Measurements from ENCODE around the gene DAB1. TPM values are rescaled to one million over a fixed set of nuclear protein-coding genes. Genes with fewer than 3 reads are reported as not detected.

DAB1 gene
- total and polyA plus RNA-seq, 2 of the 8 experiments (the other 6 are each of a cell fraction or from before 2014, with no cell fraction given), result 4.4 to 11.8 TPM

GRCh38 chr1:56965916-56966697 lies 457.8 kb downstream of the DAB1 start, which contains the start of gene C8B:
Gene C8B (minus strand): TSS chr1:56966015. CDS start chr1:56965948, 67 bp downstream.
- Histone ChIP-seq H4K20me1 (replicated peaks in 1 of 2; ENCODE audit: control insufficient read depth in 1 of 2, insufficient read depth in 2 of 2, low read length in 2 of 2) (no peaks in the 10 kb centered on the region), H3K23ac (ENCODE audit: insufficient read length) (no peak within 1 kb of the TSS), H3K27me3 (replicated peaks in 1 of 4; ENCODE audit: control insufficient read depth in 3 of 4, extremely low read depth in 1 of 4, insufficient read depth in 3 of 4, low read length in 3 of 4) (no peaks in the 10 kb centered on the region), H2BK20ac (ENCODE audit: low read length) (no peak within 1 kb of the TSS), H3K18ac (ENCODE audit: extremely low read depth, low read length) (no peak within 1 kb of the TSS), H3K79me2 (ENCODE audit: control insufficient read depth in 1 of 2, insufficient read depth in 2 of 2, low read length in 2 of 2) (no peaks in the 10 kb centered on the region), H3K27ac (ENCODE audit: low read depth, low read length) (no peak within 1 kb of the TSS), H3K14ac (ENCODE audit: insufficient read length) (no peak within 1 kb of the TSS), H3K23me2 (ENCODE audit: low read depth, low read length) (no peaks in the 10 kb centered on the region), H3K4me2 (ENCODE audit: insufficient read depth in 1 of 2, low read depth in 2 of 2, low read length in 2 of 2) (no peak within 1 kb of the TSS), H2BK15ac (ENCODE audit: low read length) (no peak within 1 kb of the TSS), H2BK12ac (ENCODE audit: low read depth, low read length) (no peak within 1 kb of the TSS), H2BK120ac (replicated peaks; ENCODE audit: low read depth, low read length) (no peak within 1 kb of the TSS), H4K91ac (replicated peaks; ENCODE audit: insufficient read length, low read length) (no peak within 1 kb of the TSS), H2AK5ac (ENCODE audit: low read depth, low read length) (no peak within 1 kb of the TSS), H4K8ac (ENCODE audit: extremely low read depth, insufficient read depth, low read length) (no peak within 1 kb of the TSS; the same call in 1 of the 2 replicates), H3K9ac (replicated peaks in 1 of 4; ENCODE audit: extremely low read depth in 1 of 4, low read depth in 3 of 4, low read length in 3 of 4) (no peak within 1 kb of the TSS), H4K5ac (ENCODE audit: insufficient read length, low read depth, low read length) (no peak within 1 kb of the TSS), H3K4me1 (replicated peaks in 1 of 4; ENCODE audit: control insufficient read depth in 3 of 4, insufficient read depth in 4 of 4, low read length in 3 of 4) (no peaks in the 10 kb centered on the region), H3K4me3 (ENCODE audit: extremely low read depth in 1 of 4, insufficient read depth in 2 of 4, low read depth in 3 of 4, low read length in 4 of 4) (no peak within 1 kb of the TSS), H2BK5ac (ENCODE audit: low read depth, low read length) (no peak within 1 kb of the TSS), H3K9me3 (ENCODE audit: insufficient read depth in 2 of 2, low read depth in 1 of 2, low read length in 1 of 2) (no peaks in the 10 kb centered on the region), H3K56ac (replicated peaks; ENCODE audit: insufficient read length, low read depth, low read length) (no peak within 1 kb of the TSS), H2AFZ (ENCODE audit: low read length) (no peak within 1 kb of the TSS), H3K79me1 (ENCODE audit: low read depth, low read length) (no peaks in the 10 kb centered on the region), H3K36me3 (ENCODE audit: control insufficient read depth in 2 of 4, insufficient read depth in 4 of 4, low read length in 3 of 4) (no peaks in the 10 kb centered on the region), H3K4ac (replicated peaks; ENCODE audit: insufficient read length, low read depth, low read length) (no peak within 1 kb of the TSS)
- no peak for DNase-seq (ENCODE audit: low read depth in 1 of 2, low spot score in 2 of 2)
- TF ChIP-seq KDM1A (IDR thresholded peaks at IDR 0.05; ENCODE audit: borderline replicate concordance, low read length) (no peak), EGR1 (IDR thresholded peaks at IDR 0.05; ENCODE audit: borderline replicate concordance, low read depth, low read length) (no peak), GABPA (IDR thresholded peaks at IDR 0.05; ENCODE audit: borderline replicate concordance, insufficient read depth, low read length) (no peak), NANOG (IDR thresholded peaks at IDR 0.05; ENCODE audit: insufficient read depth, low read depth, low read length, poor library complexity, severe bottlenecking) (no peak), SP1 (IDR thresholded peaks at IDR 0.05; ENCODE audit: low read depth, low read length) (no peak)
- POLR2A ChIA-PET (ENCODE audit: partially characterized antibody), result no interaction called here
- no peak for FAIRE-seq
- CTCF ChIA-PET (ENCODE audit: partially characterized antibody), result interaction anchor here (0.6 to 13.5 kb wide), 11 partner anchors 10 to 212 kb away, joined by 3 to 193 read pairs (median 3); no protein-coding TSS in a partner anchor
- WGBS, 2 experiments (ENCODE audit: extremely low coverage in 1 of 2, insufficient coverage in 1 of 2, insufficient read length in 1 of 2, insufficient replicate concordance in 2 of 2, low coverage in 1 of 2, low lambda C conversion rate in 2 of 2, missing lambda C conversion rate in 1 of 2), result 90% methylated on average over 3 of the region's 3 CpGs; no CpG with 5 or more reads in 1 of the 2 experiments

All from H1 (cell line).